ENCODE measurements around the gene UBE2D3.

The UBE2D3 gene

GRCh38 chr4:102862016-102862415, 34.7 kb upstream of the UBE2D3 start:
- Histone ChIP-seq H4K91ac (ENCODE audit: low read depth, low read length) (no peak overlapping the region), H2BK120ac (ENCODE audit: insufficient read depth, low read length, poor library complexity) (no peak overlapping the region), H3K4me2 (ENCODE audit: low read length) (no peak overlapping the region), H2BK12ac (ENCODE audit: low read length) (no peak overlapping the region), H2BK5ac (ENCODE audit: low read depth, low read length, poor library complexity) (no peak overlapping the region), H3K9me3 (ENCODE audit: insufficient read depth, low read depth, low read length) (no peaks in the 10 kb centered on the region), H2AFZ (ENCODE audit: insufficient read depth, low read length, poor library complexity) (no peak overlapping the region), H3K14ac (ENCODE audit: low read length) (no peak overlapping the region), H2AK5ac (ENCODE audit: low read length) (no peak overlapping the region), H4K8ac (ENCODE audit: low read depth, low read length) (no peak overlapping the region), H3K27me3 (ENCODE audit: insufficient read depth, low read length) (no peaks in the 10 kb centered on the region), H3K18ac (ENCODE audit: low read length) (no peak overlapping the region), H3K4me1 (ENCODE audit: control insufficient read depth in 1 of 2, insufficient read depth in 2 of 2, low read length in 2 of 2) (no peaks in the 10 kb centered on the region), H3K4me3 (ENCODE audit: low read depth, low read length) (no peak overlapping the region), H3K79me2 (ENCODE audit: control insufficient read depth, insufficient read depth, low read length, poor library complexity) (no peaks in the 10 kb centered on the region), H3K79me1 (ENCODE audit: low read length) (no peaks in the 10 kb centered on the region), H3K9ac (ENCODE audit: low read length) (no peak overlapping the region), H3K23ac (ENCODE audit: low read length) (no peak overlapping the region), H3K4ac (ENCODE audit: low read depth, low read length) (no peak overlapping the region), H3K27ac (ENCODE audit: low read depth, low read length) (no peak overlapping the region), H3K36me3 (ENCODE audit: control insufficient read depth in 1 of 2, insufficient read depth in 2 of 2, low read length in 2 of 2) (peaks cover 2% of the 10 kb centered on the region in 2 experiments), H4K12ac (ENCODE audit: low read depth, low read length) (no peak overlapping the region)
- no CpG with 5 or more reads among the region's 1 CpG for WGBS (ENCODE audit: extremely low coverage, insufficient coverage, insufficient read length)
- DNase-seq: no peak

- Histone ChIP-seq H2BK12ac (ENCODE audit: low read length) (no peak overlapping the region), H3K4ac (ENCODE audit: low read depth, low read length) (no peak overlapping the region), H3K4me3 (ENCODE audit: low read depth, low read length) (no peak overlapping the region), H3K23ac (ENCODE audit: low read length) (no peak overlapping the region), H3K79me2 (ENCODE audit: control insufficient read depth, insufficient read depth, low read length, poor library complexity) (no peaks in the 10 kb centered on the region), H3K4me1 (ENCODE audit: control insufficient read depth in 1 of 2, insufficient read depth in 2 of 2, low read length in 2 of 2) (no peaks in the 10 kb centered on the region), H4K8ac (ENCODE audit: low read depth, low read length) (no peak overlapping the region), H2AFZ (ENCODE audit: insufficient read depth, low read length, poor library complexity) (no peak overlapping the region), H3K4me2 (ENCODE audit: low read length) (no peak overlapping the region), H2BK120ac (ENCODE audit: insufficient read depth, low read length, poor library complexity) (no peak overlapping the region), H4K12ac (ENCODE audit: low read depth, low read length) (no peak overlapping the region), H3K9me3 (ENCODE audit: insufficient read depth, low read depth, low read length) (no peaks in the 10 kb centered on the region), H3K18ac (ENCODE audit: low read length) (no peak overlapping the region), H4K91ac (ENCODE audit: low read depth, low read length) (no peak overlapping the region), H3K14ac (ENCODE audit: low read length) (no peak overlapping the region), H3K36me3 (ENCODE audit: control insufficient read depth in 1 of 2, insufficient read depth in 2 of 2, low read length in 2 of 2) (peaks cover 2% of the 10 kb centered on the region in 2 experiments), H2AK5ac (ENCODE audit: low read length) (no peak overlapping the region), H3K27me3 (ENCODE audit: insufficient read depth, low read length) (no peaks in the 10 kb centered on the region), H3K79me1 (ENCODE audit: low read length) (no peaks in the 10 kb centered on the region), H2BK5ac (ENCODE audit: low read depth, low read length, poor library complexity) (no peak overlapping the region), H3K9ac (ENCODE audit: low read length) (peak overlapping the region; percentile 18), H3K27ac (ENCODE audit: low read depth, low read length) (no peak overlapping the region)
- no peak for DNase-seq
- WGBS (ENCODE audit: extremely low coverage, insufficient coverage, insufficient read length): no CpG with 5 or more reads among the region's 2 CpGs
Measured at GRCh38 chr4:102860611-102861324, 33.4 kb upstream of the UBE2D3 start.

GRCh38 chr4:102858828-102859464, 31.6 kb upstream of the UBE2D3 start:
- 100% methylated on average over 1 of the region's 2 CpGs for WGBS (ENCODE audit: extremely low coverage, insufficient coverage, insufficient read length)

GRCh38 chr4:102850370-102850769, 23.0 kb upstream of the UBE2D3 start:
- WGBS (ENCODE audit: extremely low coverage, insufficient coverage, insufficient read length): no CpG with 5 or more reads among the region's 2 CpGs
- H2BK12ac ChIP-seq (ENCODE audit: low read length): no peak overlapping the region
- no peak overlapping the region for H4K91ac ChIP-seq (ENCODE audit: low read depth, low read length)
- H2BK120ac ChIP-seq (ENCODE audit: insufficient read depth, low read length, poor library complexity): no peak overlapping the region
- H3K23ac ChIP-seq (ENCODE audit: low read length): no peak overlapping the region
- no peak overlapping the region for H3K18ac ChIP-seq (ENCODE audit: low read length)
- no peaks in the 10 kb centered on the region for H3K79me1 ChIP-seq (ENCODE audit: low read length)
- H2BK5ac ChIP-seq (ENCODE audit: low read depth, low read length, poor library complexity): no peak overlapping the region
- no peaks in the 10 kb centered on the region for H3K27me3 ChIP-seq (ENCODE audit: insufficient read depth, low read length)
- H2AFZ ChIP-seq (ENCODE audit: insufficient read depth, low read length, poor library complexity): no peak overlapping the region
- H3K4me1 ChIP-seq (ENCODE audit: control insufficient read depth in 1 of 2, insufficient read depth in 2 of 2, low read length in 2 of 2): no peaks in the 10 kb centered on the region
- H3K4ac ChIP-seq (ENCODE audit: low read depth, low read length): no peak overlapping the region
- H3K4me3 ChIP-seq (ENCODE audit: low read depth, low read length): no peak overlapping the region
- no peak overlapping the region for H2AK5ac ChIP-seq (ENCODE audit: low read length)
- DNase-seq: no peak
- H3K27ac ChIP-seq (ENCODE audit: low read depth, low read length): no peak overlapping the region
- no peak overlapping the region for H4K8ac ChIP-seq (ENCODE audit: low read depth, low read length)
- H3K9ac ChIP-seq (ENCODE audit: low read length): no peak overlapping the region
- H4K12ac ChIP-seq (ENCODE audit: low read depth, low read length): no peak overlapping the region
- H3K79me2 ChIP-seq (ENCODE audit: control insufficient read depth, insufficient read depth, low read length, poor library complexity): no peaks in the 10 kb centered on the region
- no peak overlapping the region for H3K4me2 ChIP-seq (ENCODE audit: low read length)
- H3K9me3 ChIP-seq (ENCODE audit: insufficient read depth, low read depth, low read length): no peaks in the 10 kb centered on the region
- H3K14ac ChIP-seq (ENCODE audit: low read length): no peak overlapping the region
- H3K36me3 ChIP-seq (ENCODE audit: control insufficient read depth in 1 of 2, insufficient read depth in 2 of 2, low read length in 2 of 2): peaks cover 0 to 2% of the 10 kb centered on the region in 2 experiments

More at GRCh38 chr4:102858828-102859464, 31.6 kb upstream of the UBE2D3 start:
- no peaks in the 10 kb centered on the region for H3K27me3 ChIP-seq (ENCODE audit: insufficient read depth, low read length)
- H3K79me2 ChIP-seq (ENCODE audit: control insufficient read depth, insufficient read depth, low read length, poor library complexity): no peaks in the 10 kb centered on the region
- no peak overlapping the region for H3K4ac ChIP-seq (ENCODE audit: low read depth, low read length)
- H2AK5ac ChIP-seq (ENCODE audit: low read length): no peak overlapping the region
- no peak overlapping the region for H3K27ac ChIP-seq (ENCODE audit: low read depth, low read length)
- H3K36me3 ChIP-seq (ENCODE audit: control insufficient read depth in 1 of 2, insufficient read depth in 2 of 2, low read length in 2 of 2): peaks cover 2% of the 10 kb centered on the region in 2 experiments
- no peak overlapping the region for H3K18ac ChIP-seq (ENCODE audit: low read length)
- H3K9ac ChIP-seq (ENCODE audit: low read length): no peak overlapping the region
- H2BK120ac ChIP-seq (ENCODE audit: insufficient read depth, low read length, poor library complexity): no peak overlapping the region
- no peak overlapping the region for H2BK5ac ChIP-seq (ENCODE audit: low read depth, low read length, poor library complexity)
- H3K9me3 ChIP-seq (ENCODE audit: insufficient read depth, low read depth, low read length): no peaks in the 10 kb centered on the region
- H3K23ac ChIP-seq (ENCODE audit: low read length): no peak overlapping the region
- no peak overlapping the region for H4K8ac ChIP-seq (ENCODE audit: low read depth, low read length)
- no peak overlapping the region for H4K91ac ChIP-seq (ENCODE audit: low read depth, low read length)
- H2BK12ac ChIP-seq (ENCODE audit: low read length): no peak overlapping the region
- no peak for DNase-seq
- no peaks in the 10 kb centered on the region for H3K79me1 ChIP-seq (ENCODE audit: low read length)
- H3K4me2 ChIP-seq (ENCODE audit: low read length): no peak overlapping the region
- no peak overlapping the region for H4K12ac ChIP-seq (ENCODE audit: low read depth, low read length)
- no peak overlapping the region for H3K14ac ChIP-seq (ENCODE audit: low read length)
- H3K4me1 ChIP-seq (ENCODE audit: control insufficient read depth in 1 of 2, insufficient read depth in 2 of 2, low read length in 2 of 2): no peaks in the 10 kb centered on the region
- H3K4me3 ChIP-seq (ENCODE audit: low read depth, low read length): no peak overlapping the region
- no peak overlapping the region for H2AFZ ChIP-seq (ENCODE audit: insufficient read depth, low read length, poor library complexity)
